ENCODE data around the gene CTH.

- TF ChIP-seq CTCF (conservative IDR thresholded peaks at IDR 0.05; ENCODE audit: low read depth, low read length), result no peak
- TF ChIP-seq POLR2A (IDR thresholded peaks at IDR 0.05; ENCODE audit: low read depth, low read length), result no peak
- no peak for TF ChIP-seq CEBPB (IDR thresholded peaks at IDR 0.05; ENCODE audit: low read depth, low read length)
- no peak for TF ChIP-seq NFE2L2 (IDR thresholded peaks at IDR 0.05; ENCODE audit: low read depth, low read length)
- no peak for TF ChIP-seq CHD1 (IDR thresholded peaks at IDR 0.05; ENCODE audit: low read depth, low read length)
- TF ChIP-seq USF2 (IDR thresholded peaks at IDR 0.05; ENCODE audit: low read depth, low read length), result no peak
- TF ChIP-seq RAD21 (IDR thresholded peaks at IDR 0.05; ENCODE audit: low read length), result no peak
- TF ChIP-seq BHLHE40 (IDR thresholded peaks at IDR 0.05; ENCODE audit: low read depth, low read length), result no peak
- TF ChIP-seq RCOR1 (IDR thresholded peaks at IDR 0.05; ENCODE audit: insufficient replicate concordance, low read length), result no peak
- no peak for TF ChIP-seq MXI1 (IDR thresholded peaks at IDR 0.05; ENCODE audit: borderline replicate concordance, low read depth, low read length)
Measured at GRCh38 chr1:70487459-70487815, 76.4 kb downstream of the CTH start.
